OCI-LY3 (cell line): ENCODE data around the gene CD151.

Experiments
- H2AFZ ChIP-seq: fragments of 200-600, 300-600 bp; shearing (Covaris generic); 2 replicates; pipeline ENCODE4 v1.6.0; 2014; ENCODE audit warnings: antibody characterized with exemption, low read depth, low read length
- H3K27ac ChIP-seq: fragments of 200-600, 300-600 bp; sonication (generic); 2 replicates; pipeline ENCODE4 v1.5.1; 2014; ENCODE audit warnings: mild to moderate bottlenecking, low read length, moderate library complexity, mixed read lengths
- H3K27me3 ChIP-seq: fragments of 200-600, 300-600 bp; sonication (generic); 2 replicates; pipeline ENCODE4 v1.6.1; 2014; ENCODE audit warnings: low read depth, low read length, mixed read lengths
- H3K36me3 ChIP-seq: fragments of 200-600, 300-600 bp; sonication (generic); replicated peaks from 2 replicates; pipeline ENCODE3; 2014; ENCODE audit warnings: low read depth, low read length, mixed read lengths
- H3K4me1 ChIP-seq: fragments of 300-600, 200-600 bp; sonication (generic); 2 replicates; pipeline ENCODE4 v1.6.1; 2014; ENCODE audit warnings: low read length, mixed read lengths
- H3K4me2 ChIP-seq: fragments of 200-600, 300-600 bp; sonication (generic); 2 replicates; pipeline ENCODE4 v1.6.1; 2014; ENCODE audit warnings: low read length, mixed read lengths
- H3K4me3 ChIP-seq: fragments of 300-600, 200-600 bp; sonication (generic); 2 replicates; pipeline ENCODE4 v1.5.1; 2014; ENCODE audit warnings: antibody characterized with exemption, mild to moderate bottlenecking, low read length, moderate library complexity
- H3K79me2 ChIP-seq: fragments of 300-600, 200-600 bp; shearing (Covaris generic); 2 replicates; pipeline ENCODE4 v1.6.1; 2014; ENCODE audit warnings: mild to moderate bottlenecking, low read length, mixed read lengths
- H3K9ac ChIP-seq: fragments of 300-600, 200-600 bp; shearing (Covaris generic); 2 replicates; pipeline ENCODE4 v1.6.0; 2014; ENCODE audit warnings: mild to moderate bottlenecking, low read length, moderate library complexity
- H3K9me3 ChIP-seq: fragments of 200-600, 300-600 bp; shearing (Covaris generic); 2 replicates; pipeline ENCODE4 v1.6.1; 2014; ENCODE audit warnings: low read length, mixed read lengths; ENCODE audit not compliant: insufficient read depth
- H4K20me1 ChIP-seq: fragments of 200-600, 300-600 bp; sonication (generic); 2 replicates; pipeline ENCODE4 v1.6.1; 2016; ENCODE audit warnings: low read length, mixed read lengths; ENCODE audit not compliant: insufficient read depth
- CTCF ChIP-seq: fragments of 200-600, 300-600 bp; sonication (generic); IDR thresholded peaks from 2 replicates; pipeline ENCODE4 v1.5.1; 2014; ENCODE audit warnings: antibody characterized with exemption, low read length, low read depth
- EZH2phosphoT487 ChIP-seq: fragments of 200-600 bp; shearing (Covaris generic); IDR thresholded peaks from 2 replicates; pipeline ENCODE4 v1.6.1; 2018; ENCODE audit warnings: antibody characterized with exemption, mixed run types, low read depth

Gene CD151

GRCh38 chr11:865462-866430 lies 33.0 kb downstream of the CD151 start:
- H3K4me2 ChIP-seq = no peak overlapping the region
- no peaks in the 10 kb centered on the region for H3K27me3 ChIP-seq
- H2AFZ ChIP-seq = no peak overlapping the region
- no peak overlapping the region for H3K27ac ChIP-seq
- H3K4me3 ChIP-seq = no peak overlapping the region
- H3K79me2 ChIP-seq = no peaks in the 10 kb centered on the region
- no peaks in the 10 kb centered on the region for H4K20me1 ChIP-seq
- H3K36me3 ChIP-seq = no peaks in the 10 kb centered on the region
- H3K4me1 ChIP-seq = no peaks in the 10 kb centered on the region
- TF ChIP-seq CTCF (no peak), EZH2phosphoT487 (no peak)
- no peaks in the 10 kb centered on the region for H3K9me3 ChIP-seq
- no peak overlapping the region for H3K9ac ChIP-seq

- Histone ChIP-seq H3K27me3 (no peaks in the 10 kb centered on the region), H3K27ac (no peak overlapping the region), H3K4me2 (no peak overlapping the region), H3K9ac (no peak overlapping the region), H2AFZ (no peak overlapping the region), H3K4me3 (no peak overlapping the region), H3K9me3 (no peaks in the 10 kb centered on the region), H3K4me1 (no peaks in the 10 kb centered on the region), H4K20me1 (no peaks in the 10 kb centered on the region), H3K79me2 (no peaks in the 10 kb centered on the region), H3K36me3 (no peaks in the 10 kb centered on the region)
- TF ChIP-seq CTCF = no peak
- no peak for TF ChIP-seq EZH2phosphoT487
Observed at GRCh38 chr11:866481-866880, 33.7 kb downstream of the CD151 start.

- Histone ChIP-seq H3K36me3 (no peaks in the 10 kb centered on the region), H3K79me2 (no peaks in the 10 kb centered on the region), H3K4me2 (no peak overlapping the region), H3K27ac (no peak overlapping the region), H3K9ac (no peak overlapping the region), H3K4me1 (no peaks in the 10 kb centered on the region), H3K9me3 (no peaks in the 10 kb centered on the region), H3K4me3 (no peak overlapping the region), H3K27me3 (no peaks in the 10 kb centered on the region), H4K20me1 (peaks cover 3% of the 10 kb centered on the region; the same call in 1 of the 2 replicates), H2AFZ (no peak overlapping the region)
- TF ChIP-seq EZH2phosphoT487 (no peak), CTCF (no peak)
Observed at GRCh38 chr11:867856-868358, 35.2 kb downstream of the CD151 start.

- Histone ChIP-seq H3K27ac (no peak overlapping the region), H3K4me3 (no peak overlapping the region), H3K79me2 (no peaks in the 10 kb centered on the region), H3K9ac (no peak overlapping the region), H3K4me2 (no peak overlapping the region), H3K4me1 (no peaks in the 10 kb centered on the region), H3K9me3 (no peaks in the 10 kb centered on the region), H2AFZ (no peak overlapping the region), H3K36me3 (no peaks in the 10 kb centered on the region), H4K20me1 (peaks cover 3% of the 10 kb centered on the region; the same call in 1 of the 2 replicates), H3K27me3 (no peaks in the 10 kb centered on the region)
- no peak for TF ChIP-seq EZH2phosphoT487
- TF ChIP-seq CTCF = no peak
Observed at GRCh38 chr11:868394-868793, 35.6 kb downstream of the CD151 start.
